Esophagus muscularis mucosa (tissue), 4 donors: ENCODE measurements around the gene RNU6-9. TPM values are rescaled to one million over a fixed set of nuclear protein-coding genes. Genes with fewer than 3 reads are reported as not detected.

Experiments
- DNase-seq: peaks from one replicate; pipeline ENCODE4 v3.0.0-alpha.2; 2017; ENCODE audit errors: extremely low spot score
- H3K27ac ChIP-seq, 4 donors: fragments of 200-600 bp; sonication (generic); replicated peaks in 1 of 4; 1 replicate in 3 of 4; 2 replicates in 1 of 4; pipeline ENCODE4 v1.5.1; 2016 to 2019; ENCODE audit warnings: mild to moderate bottlenecking in 1 of 4
- H3K27me3 ChIP-seq, 4 donors: fragments of 200-600 bp; sonication (generic); one replicate each; pipeline versions ENCODE4 v1.5.1 to v1.6.0; 2016 to 2019
- H3K36me3 ChIP-seq, 4 donors: fragments of 200-600 bp; sonication (generic); one replicate each; pipeline ENCODE4 v1.5.1; 2016 to 2019
- H3K4me1 ChIP-seq, 4 donors: fragments of 200-600 bp; sonication (generic); one replicate each; pipeline ENCODE4 v1.5.1; 2016 to 2019
- H3K4me3 ChIP-seq, 4 donors: fragments of 200-600 bp; sonication (generic); 1 replicate in 2 of 4; 2 replicates in 2 of 4; pipeline ENCODE4 v1.5.1; 2016 to 2019; ENCODE audit warnings: mild to moderate bottlenecking in 4 of 4, moderate library complexity in 1 of 4
- H3K9me3 ChIP-seq, 4 donors: fragments of 200-600 bp; sonication (generic); 1 replicate in 3 of 4; 2 replicates in 1 of 4; pipeline ENCODE4 v1.5.1; 2016 to 2019
- CTCF ChIP-seq, 3 experiments: fragments of 200-600 bp in 2 of 3; fragments of 450-650 bp in 1 of 3; sonication (generic) in 2 of 3; IDR thresholded peaks; one replicate each; pipeline ENCODE4 v1.5.1; 2017 to 2019; ENCODE audit warnings: antibody characterized with exemption in 3 of 3, mild to moderate bottlenecking in 2 of 3, moderate library complexity in 1 of 3
- EP300 ChIP-seq: sonication (generic); formaldehyde crosslinking; IDR thresholded peaks from one replicate; pipeline ENCODE4 v1.6.1; 2017; ENCODE audit warnings: antibody characterized with exemption
- POLR2A ChIP-seq: fragments of 450-650 bp; IDR thresholded peaks from one replicate; pipeline ENCODE4 v1.6.1; 2017; ENCODE audit warnings: antibody characterized with exemption, moderate library complexity, mild to moderate bottlenecking, low read depth
- POLR2AphosphoS5 ChIP-seq, 2 donors: sonication (generic); formaldehyde crosslinking; IDR thresholded peaks; one replicate each; pipeline ENCODE4 v1.6.1; 2017; ENCODE audit warnings: antibody characterized with exemption in 2 of 2
- WGBS: methylation state at CpG from one replicate; pipeline ENCODE4 v1.1.5; 2018; 5-methylcytosine and 5-hydroxymethylcytosine counted together
- intact Hi-C: fragments of 100-400 bp; cut with DNase I; formaldehyde crosslinking; loops from one replicate; pipeline ENCODE4 v1.15.1; 2023
- total RNA-seq, 4 donors: library from RNA; depleted of rRNA; stranded (reverse); fragments of >200 nt; gene quantifications; one replicate each; pipeline versions ENCODE4 v1.1.0 to v1.2.1, GENCODE V29; 2016

The RNU6-9 gene
- total RNA-seq, 4 donors from 2014 or later, result not detected

GRCh38 chr19:884420-885211 is 8.7 kb upstream of the RNU6-9 start:
- DNase-seq, result no peak
- no peak overlapping the region for H3K27ac ChIP-seq
- no peaks in the 10 kb centered on the region for H3K4me1 ChIP-seq
- TF ChIP-seq CTCF (IDR thresholded peaks at IDR 0.05), result no peak
- no peak for TF ChIP-seq EP300
- TF ChIP-seq POLR2A, result no peak
- no peak for TF ChIP-seq POLR2AphosphoS5 (IDR thresholded peaks at IDR 0.05)
- WGBS, result 90% methylated on average over 9 of the region's 51 CpGs
- peaks cover 55 to 100% (median 95%) of the 10 kb centered on the region in 4 donors for H3K36me3 ChIP-seq
- intact Hi-C loops, result no loop called here
- H3K27me3 ChIP-seq, result no peaks in the 10 kb centered on the region
- no peak overlapping the region for H3K4me3 ChIP-seq
- no peaks in the 10 kb centered on the region for H3K9me3 ChIP-seq

- Histone ChIP-seq H3K27ac (no peak overlapping the region), H3K27me3 (no peaks in the 10 kb centered on the region), H3K4me3 (no peak overlapping the region), H3K36me3 (peaks cover 52 to 100% (median 93%) of the 10 kb centered on the region in 4 donors), H3K9me3 (no peaks in the 10 kb centered on the region), H3K4me1 (peaks cover 0 to 2% (median under 1%) of the 10 kb centered on the region in 4 donors)
- WGBS, result 92% methylated on average over 23 of the region's 64 CpGs
- TF ChIP-seq CTCF (IDR thresholded peaks at IDR 0.05), result no peak
- TF ChIP-seq POLR2AphosphoS5 (IDR thresholded peaks at IDR 0.05), result no peak
- TF ChIP-seq POLR2A, result no peak
- no peak for TF ChIP-seq EP300
- intact Hi-C loops, result no loop called here
- DNase-seq, result no peak
Measured at GRCh38 chr19:885536-886224, 7.6 kb upstream of the RNU6-9 start.

GRCh38 chr19:887072-887471 is 6.2 kb upstream of the RNU6-9 start:
- 76% methylated on average over 16 of the region's 16 CpGs for WGBS
- H3K36me3 ChIP-seq, result peaks cover 43 to 89% (median 82%) of the 10 kb centered on the region in 4 donors

GRCh38 chr19:887599-887998 is 5.7 kb upstream of the RNU6-9 start:
- Histone ChIP-seq H3K27me3 (no peaks in the 10 kb centered on the region), H3K4me1 (peaks cover 5 to 21% (median 17%) of the 10 kb centered on the region in 4 donors), H3K4me3 (no peak overlapping the region), H3K36me3 (peaks cover 40 to 84% (median 76%) of the 10 kb centered on the region in 4 donors), H3K9me3 (no peaks in the 10 kb centered on the region), H3K27ac (no peak overlapping the region)
- intact Hi-C loops, result no loop called here
- DNase-seq, result no peak
- WGBS, result 93% methylated on average over 10 of the region's 10 CpGs
- TF ChIP-seq CTCF (IDR thresholded peaks at IDR 0.05) (no peak), EP300 (no peak), POLR2A (no peak), POLR2AphosphoS5 (IDR thresholded peaks at IDR 0.05) (no peak)

More at GRCh38 chr19:887072-887471, 6.2 kb upstream of the RNU6-9 start:
- intact Hi-C loops, result no loop called here
- TF ChIP-seq POLR2A (no peak), POLR2AphosphoS5 (IDR thresholded peaks at IDR 0.05) (no peak), CTCF (IDR thresholded peaks at IDR 0.05) (no peak), EP300 (no peak)
- DNase-seq, result no peak
- Histone ChIP-seq H3K27me3 (no peaks in the 10 kb centered on the region), H3K4me3 (no peak overlapping the region), H3K9me3 (no peaks in the 10 kb centered on the region), H3K27ac (no peak overlapping the region), H3K4me1 (peaks cover 2 to 15% (median 14%) of the 10 kb centered on the region in 4 donors)
